WERI-Rb-1 (cell line): ENCODE measurements around the gene ODR4.

ENCODE experiments used
- DNase-seq: peaks from one replicate; pipeline ENCODE4 v3.0.0-alpha.2; 2020
- H3K27ac ChIP-seq: fragments of 250-450 bp; sonication (Bioruptor Pico); 2 replicates; pipeline ENCODE4 v1.5.1; 2020; ENCODE audit warnings: mild to moderate bottlenecking, moderate library complexity
- H3K27me3 ChIP-seq: fragments of 250-450 bp; sonication (Bioruptor Pico); 2 replicates; pipeline ENCODE4 v1.5.1; 2021; ENCODE audit warnings: mild to moderate bottlenecking, low read depth, moderate library complexity; ENCODE audit not compliant: insufficient read depth, severe bottlenecking
- H3K36me3 ChIP-seq: fragments of 250-450 bp; sonication (Bioruptor Pico); 2 replicates; pipeline ENCODE4 v1.5.1; 2020; ENCODE audit warnings: mild to moderate bottlenecking, moderate library complexity
- H3K4me3 ChIP-seq: 2 replicates; pipeline ENCODE4 v1.5.1; 2011; ENCODE audit warnings: low read depth, mild to moderate bottlenecking, control low read depth, low read length
- H3K9me3 ChIP-seq: fragments of 250-450 bp; sonication (Bioruptor Pico); 2 replicates; pipeline ENCODE4 v1.5.1; 2021; ENCODE audit warnings: mild to moderate bottlenecking, moderate library complexity; ENCODE audit not compliant: severe bottlenecking
- TF ChIP-seq, protein P1 (sequence below): IDR thresholded peaks from 2 replicates; pipeline ENCODE4 v1.5.1; 2011; ENCODE audit warnings: low read depth, mild to moderate bottlenecking, control low read depth, inconsistent platforms, low read length

Gene ODR4

DNA sequence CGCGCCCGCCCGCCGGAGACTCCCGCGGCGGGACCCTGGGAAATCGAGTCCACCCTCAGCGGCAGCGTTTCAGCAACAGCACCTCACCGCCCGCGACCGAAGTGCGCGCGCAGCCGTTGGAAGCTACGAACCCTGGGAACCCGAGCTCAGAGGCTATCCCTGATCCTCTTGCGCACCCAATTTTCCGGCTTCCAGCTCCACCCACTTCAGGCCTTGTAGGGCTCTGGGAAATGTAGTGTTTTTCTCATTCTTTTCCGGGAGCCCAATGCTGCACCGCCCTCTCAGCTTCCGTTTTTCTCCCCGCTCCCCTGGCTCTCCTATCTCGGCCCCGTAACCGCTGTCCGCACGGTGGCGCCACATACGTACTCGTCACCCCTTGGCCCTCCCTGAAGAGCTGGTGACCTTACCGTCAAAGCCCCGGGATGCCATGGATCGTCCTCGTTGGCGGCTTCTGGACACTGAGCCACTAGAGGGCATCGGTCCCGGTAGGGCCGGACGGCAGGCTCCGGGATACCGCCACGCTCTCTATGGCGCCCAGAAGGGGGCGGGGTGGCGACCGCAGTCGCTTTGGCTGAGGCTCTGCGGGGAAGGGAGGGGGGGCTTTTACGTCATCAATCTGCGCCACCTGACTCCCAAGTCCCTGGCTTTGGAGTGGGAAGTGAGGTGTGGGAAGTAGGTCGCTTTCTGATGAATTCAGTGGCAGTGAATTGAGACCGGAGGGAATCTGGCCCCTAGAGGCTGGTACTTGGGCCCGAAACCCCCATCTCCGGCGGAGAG lies at the start of gene ODR4, which contains the start of gene TPR:
TSS of gene ODR4 (plus strand) at position 687 of the 777 bp plus-strand sequence. CDS start 3,948 bp downstream, outside the sequence.
TSS of gene TPR (minus strand) at position 102 of the 777 bp plus-strand sequence. CDS start 225 bp downstream, outside the sequence.
- peak; percentile 98 for DNase-seq
- peak within 1 kb of the TSS; percentile 86 for H3K27ac ChIP-seq
- TF ChIP-seq, protein P1, sequence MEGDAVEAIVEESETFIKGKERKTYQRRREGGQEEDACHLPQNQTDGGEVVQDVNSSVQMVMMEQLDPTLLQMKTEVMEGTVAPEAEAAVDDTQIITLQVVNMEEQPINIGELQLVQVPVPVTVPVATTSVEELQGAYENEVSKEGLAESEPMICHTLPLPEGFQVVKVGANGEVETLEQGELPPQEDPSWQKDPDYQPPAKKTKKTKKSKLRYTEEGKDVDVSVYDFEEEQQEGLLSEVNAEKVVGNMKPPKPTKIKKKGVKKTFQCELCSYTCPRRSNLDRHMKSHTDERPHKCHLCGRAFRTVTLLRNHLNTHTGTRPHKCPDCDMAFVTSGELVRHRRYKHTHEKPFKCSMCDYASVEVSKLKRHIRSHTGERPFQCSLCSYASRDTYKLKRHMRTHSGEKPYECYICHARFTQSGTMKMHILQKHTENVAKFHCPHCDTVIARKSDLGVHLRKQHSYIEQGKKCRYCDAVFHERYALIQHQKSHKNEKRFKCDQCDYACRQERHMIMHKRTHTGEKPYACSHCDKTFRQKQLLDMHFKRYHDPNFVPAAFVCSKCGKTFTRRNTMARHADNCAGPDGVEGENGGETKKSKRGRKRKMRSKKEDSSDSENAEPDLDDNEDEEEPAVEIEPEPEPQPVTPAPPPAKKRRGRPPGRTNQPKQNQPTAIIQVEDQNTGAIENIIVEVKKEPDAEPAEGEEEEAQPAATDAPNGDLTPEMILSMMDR: peak; percentile 81
- peak within 1 kb of the TSS; percentile 94 for H3K4me3 ChIP-seq
- H3K9me3 ChIP-seq: no peaks in the 10 kb centered on the region
- H3K36me3 ChIP-seq: peaks cover 38% of the 10 kb centered on the region
- H3K27me3 ChIP-seq: no peaks in the 10 kb centered on the region

DNA sequence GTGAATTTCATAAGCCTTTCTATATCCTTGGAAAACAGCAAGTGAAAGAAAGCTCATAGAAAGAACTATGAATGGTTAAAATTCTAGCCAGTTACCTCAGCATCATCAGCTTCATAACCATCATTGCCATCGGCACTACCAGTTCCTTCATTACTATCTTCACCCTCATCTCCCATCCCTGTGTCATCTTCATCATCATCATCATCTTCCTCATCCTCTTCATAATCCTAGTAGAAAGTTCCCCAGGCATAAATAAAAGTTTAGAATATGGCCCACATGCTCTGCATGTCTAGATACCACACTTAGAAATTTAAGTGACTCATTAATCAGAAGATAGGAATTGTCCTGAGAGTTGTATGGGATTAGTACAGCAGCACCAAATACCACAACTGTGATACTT lies 49.6 kb upstream of the ODR4 start:
- Histone ChIP-seq H3K27ac (no peak overlapping the region), H3K4me3 (no peak overlapping the region), H3K36me3 (peaks cover 76% of the 10 kb centered on the region), H3K27me3 (no peaks in the 10 kb centered on the region), H3K9me3 (no peaks in the 10 kb centered on the region)
- no peak for DNase-seq
- TF ChIP-seq, protein P1: no peak

DNA sequence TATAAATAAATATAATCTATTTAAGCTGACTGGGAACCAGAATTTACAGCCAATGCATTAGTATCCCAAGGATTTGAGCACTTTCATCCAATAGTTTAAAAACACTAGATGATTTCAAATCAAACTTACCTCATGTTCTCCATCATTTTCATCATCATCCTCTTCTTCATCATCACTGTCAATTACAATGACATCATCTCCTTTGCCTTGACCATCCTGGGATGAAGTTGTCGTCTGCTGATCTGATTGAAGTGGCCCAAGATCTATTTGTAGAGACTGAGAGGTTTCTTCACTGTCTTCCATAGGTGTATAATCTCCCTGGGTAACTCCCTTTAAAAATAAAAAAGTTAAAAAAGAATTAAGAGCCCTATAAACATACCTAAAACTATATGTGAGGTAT lies 48.3 kb upstream of the ODR4 start:
- Histone ChIP-seq H3K4me3 (no peak overlapping the region), H3K36me3 (peaks cover 74% of the 10 kb centered on the region), H3K9me3 (no peaks in the 10 kb centered on the region), H3K27me3 (no peaks in the 10 kb centered on the region), H3K27ac (no peak overlapping the region)
- DNase-seq: no peak
- TF ChIP-seq, protein P1: no peak

DNA sequence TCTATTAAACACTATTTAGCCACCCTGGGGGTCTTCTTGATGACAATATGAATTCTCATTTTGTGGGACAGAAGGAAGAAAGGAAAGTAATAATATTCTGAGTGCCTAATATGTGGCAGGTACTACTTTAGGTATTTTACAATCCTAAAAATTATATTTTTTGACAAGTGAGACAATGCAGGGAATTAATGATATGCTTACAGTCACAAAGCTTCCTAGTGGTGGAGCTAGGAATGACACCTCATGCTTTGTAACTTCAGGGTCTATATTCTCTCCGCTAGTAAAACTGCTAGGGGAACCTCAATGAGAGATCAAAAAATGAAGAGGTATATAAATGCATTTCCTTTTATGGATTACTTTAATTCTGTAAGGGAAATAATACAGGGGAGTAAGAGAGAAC lies 44.9 kb upstream of the ODR4 start:
- H3K36me3 ChIP-seq: peaks cover 75% of the 10 kb centered on the region
- no peak overlapping the region for H3K4me3 ChIP-seq
- no peak for DNase-seq
- no peak overlapping the region for H3K27ac ChIP-seq
- no peaks in the 10 kb centered on the region for H3K27me3 ChIP-seq
- no peaks in the 10 kb centered on the region for H3K9me3 ChIP-seq
- TF ChIP-seq, protein P1: 0 out of 2 replicates have a peak, but pooled peaks have one; percentile 18

DNA sequence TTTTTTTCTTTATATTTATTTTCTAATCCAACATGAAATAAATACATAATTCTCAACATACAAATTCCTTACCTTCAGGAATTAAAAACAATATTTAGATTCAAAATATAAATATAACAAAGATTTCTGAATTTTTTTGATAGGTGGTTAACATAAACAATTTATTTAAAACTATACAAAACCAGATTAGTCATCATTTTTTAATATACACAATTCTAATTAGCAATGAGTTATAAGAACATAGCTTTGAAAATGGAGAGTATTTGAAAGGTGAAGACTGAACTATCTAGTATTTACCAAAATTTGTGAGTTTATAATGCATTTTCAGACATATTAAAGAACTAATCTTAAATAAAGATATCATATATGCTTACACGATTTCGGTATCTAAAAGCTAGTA lies 38.1 kb upstream of the ODR4 start:
- Histone ChIP-seq H3K9me3 (no peaks in the 10 kb centered on the region), H3K36me3 (peaks cover 88% of the 10 kb centered on the region), H3K27me3 (no peaks in the 10 kb centered on the region), H3K4me3 (no peak overlapping the region), H3K27ac (no peak overlapping the region)
- TF ChIP-seq, protein P1: no peak
- no peak for DNase-seq
